Adrenal gland (tissue), 5 donors: Measurements from ENCODE around the gene LCE1D.

Source experiments
- CTCF ChIP-seq, 6 experiments: fragments of 450-650 bp in 4 of 6; fragments of 200-600 bp in 2 of 6; sonication (generic) in 1 of 6; IDR thresholded peaks; 1 replicate in 5 of 6; 2 replicates in 1 of 6; pipeline versions ENCODE4 v1.5.1 to v1.8.0; 2016 to 2021; ENCODE audit warnings: antibody characterized with exemption in 6 of 6, mild to moderate bottlenecking in 2 of 6, moderate library complexity in 1 of 6
- POLR2A ChIP-seq, 2 donors: fragments of 450-650 bp; IDR thresholded peaks; one replicate each; pipeline ENCODE4 v1.6.1; 2017; ENCODE audit warnings: antibody characterized with exemption in 2 of 2, mild to moderate bottlenecking in 2 of 2, moderate library complexity in 1 of 2
- donor health status: DM: no; HTN: no; CAD: no.

- no peak for TF ChIP-seq POLR2A (IDR thresholded peaks at IDR 0.05)
- TF ChIP-seq CTCF (IDR thresholded peaks at IDR 0.05), result no peak
Observed at GRCh38 chr1:152753586-152753985, 42.9 kb upstream of the LCE1D start.
